ENCODE results near the gene KHDRBS2. TPM values are rescaled to one million over a fixed set of nuclear protein-coding genes. Genes with fewer than 3 reads are reported as not detected.

Gene KHDRBS2
- total RNA-seq, 1 experiment from 2014 or later = 1.2 TPM

- TF ChIP-seq STAT6 (CRISPR knock-in tag; conservative IDR thresholded peaks at IDR 0.05; ENCODE audit: low read depth) = no peak
Observed at GRCh38 chr6:62075869-62076268, 210.2 kb downstream of the KHDRBS2 start (continued).

DNA sequence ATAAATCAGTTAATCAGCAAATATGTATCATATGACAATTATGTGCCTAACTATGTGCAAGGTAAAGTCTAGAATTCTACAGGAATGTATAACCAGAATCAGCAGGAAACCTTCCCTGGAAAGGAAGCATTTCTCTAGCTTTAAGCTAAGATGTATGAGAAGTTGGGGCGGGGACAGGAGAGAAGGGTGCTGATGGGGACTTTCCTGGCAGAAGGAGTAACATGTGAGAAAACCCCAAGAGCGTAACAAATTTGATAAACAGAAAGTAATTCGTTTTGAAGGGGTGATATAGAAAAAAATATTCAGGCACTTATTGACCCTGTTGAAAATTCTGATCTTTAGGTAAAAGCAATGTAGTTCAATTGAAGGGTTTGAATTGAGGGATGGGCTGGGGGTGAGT, 226.1 kb downstream of the KHDRBS2 start:
- Mint-ChIP-seq H3K27ac (no peak overlapping the region), H3K4me1 (peaks cover 8% of the 10 kb centered on the region), H3K27me3 (ENCODE audit: low read depth) (no peaks in the 10 kb centered on the region), H3K9me3 (peaks cover 27% of the 10 kb centered on the region), H3K4me3 (no peak overlapping the region), H3K36me3 (peaks cover 7% of the 10 kb centered on the region)
- DNase-seq (ENCODE audit: low spot score) = no peak
- no peak for ATAC-seq
- CTCF ChIA-PET = no interaction called here
- POLR2A ChIA-PET = no interaction called here
- TF ChIP-seq, protein P1, sequence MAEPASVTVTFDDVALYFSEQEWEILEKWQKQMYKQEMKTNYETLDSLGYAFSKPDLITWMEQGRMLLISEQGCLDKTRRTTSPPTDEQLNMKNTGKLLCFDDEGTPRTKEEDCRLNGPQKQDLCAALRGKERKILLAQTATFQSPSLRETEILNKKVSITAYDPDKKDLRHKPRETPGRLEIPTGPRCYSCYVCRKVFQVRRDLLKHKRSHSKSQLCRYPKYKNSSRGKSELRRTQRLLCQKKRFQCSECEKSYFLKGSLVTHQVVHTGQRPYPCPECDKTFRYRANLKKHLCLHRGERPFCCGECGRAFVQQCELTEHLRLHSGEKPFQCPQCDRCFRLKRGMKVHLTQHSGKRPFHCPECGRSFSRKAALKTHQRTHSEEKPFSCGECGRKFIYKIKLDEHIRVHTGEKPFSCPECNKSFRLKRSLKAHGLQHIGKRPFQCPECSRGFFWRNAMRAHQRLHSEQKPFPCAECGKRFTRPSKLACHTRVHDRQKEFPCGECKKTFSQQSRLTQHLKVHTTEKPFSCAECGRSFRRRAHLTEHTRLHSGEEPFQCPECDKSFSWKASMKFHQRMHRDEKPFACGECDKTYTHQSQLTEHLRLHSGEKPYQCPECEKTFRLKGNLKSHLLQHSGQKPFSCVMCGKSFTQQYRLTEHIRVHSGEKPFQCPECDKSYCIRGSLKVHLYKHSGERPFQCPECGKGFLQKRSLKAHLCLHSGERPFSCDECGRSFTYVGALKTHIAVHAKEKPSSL (CRISPR knock-in tag; conservative IDR thresholded peaks at IDR 0.05) = no peak
- TF ChIP-seq ZNF138 (CRISPR knock-in tag; conservative IDR thresholded peaks at IDR 0.05) (no peak), ZNF263 (CRISPR knock-in tag; IDR thresholded peaks at IDR 0.05; ENCODE audit: low read depth) (no peak)

- TF ChIP-seq MYBL2 (CRISPR knock-in tag; IDR thresholded peaks at IDR 0.05) = no peak
- TF ChIP-seq, protein P2, sequence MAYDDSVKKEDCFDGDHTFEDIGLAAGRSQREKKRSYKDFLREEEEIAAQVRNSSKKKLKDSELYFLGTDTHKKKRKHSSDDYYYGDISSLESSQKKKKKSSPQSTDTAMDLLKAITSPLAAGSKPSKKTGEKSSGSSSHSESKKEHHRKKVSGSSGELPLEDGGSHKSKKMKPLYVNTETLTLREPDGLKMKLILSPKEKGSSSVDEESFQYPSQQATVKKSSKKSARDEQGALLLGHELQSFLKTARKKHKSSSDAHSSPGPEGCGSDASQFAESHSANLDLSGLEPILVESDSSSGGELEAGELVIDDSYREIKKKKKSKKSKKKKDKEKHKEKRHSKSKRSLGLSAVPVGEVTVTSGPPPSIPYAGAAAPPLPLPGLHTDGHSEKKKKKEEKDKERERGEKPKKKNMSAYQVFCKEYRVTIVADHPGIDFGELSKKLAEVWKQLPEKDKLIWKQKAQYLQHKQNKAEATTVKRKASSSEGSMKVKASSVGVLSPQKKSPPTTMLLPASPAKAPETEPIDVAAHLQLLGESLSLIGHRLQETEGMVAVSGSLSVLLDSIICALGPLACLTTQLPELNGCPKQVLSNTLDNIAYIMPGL (CRISPR knock-in tag; IDR thresholded peaks at IDR 0.05) = no peak
Observed at GRCh38 chr6:62057300-62057699, 228.7 kb downstream of the KHDRBS2 start.

DNA sequence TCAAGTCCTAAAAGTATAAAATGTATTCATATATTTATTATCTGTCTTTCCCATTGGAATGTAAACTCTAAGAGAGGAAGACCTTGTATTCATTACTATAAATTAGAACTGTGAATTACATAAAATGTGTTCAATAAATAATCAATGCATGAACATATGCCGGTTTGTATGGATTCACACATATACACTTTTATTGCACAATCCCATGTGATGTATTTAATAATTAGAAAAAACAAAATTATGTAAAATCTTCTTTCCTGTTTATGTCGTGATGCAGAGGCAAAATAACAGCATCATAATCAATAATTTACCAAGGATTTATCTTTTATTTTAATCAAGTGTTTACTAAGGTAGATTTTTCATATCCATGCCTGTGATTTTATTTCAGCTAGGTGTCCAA, 240.5 kb downstream of the KHDRBS2 start:
- Mint-ChIP-seq H3K27me3 (ENCODE audit: low read depth) (no peaks in the 10 kb centered on the region; the same call in 1 of the 2 replicates), H3K4me3 (no peak overlapping the region), H3K4me1 (no peaks in the 10 kb centered on the region), H3K9me3 (peaks cover 17% of the 10 kb centered on the region), H3K27ac (no peak overlapping the region), H3K36me3 (no peaks in the 10 kb centered on the region; the same call in none of the 2 replicates)
- DNase-seq (ENCODE audit: low spot score) (no peak), ATAC-seq (no peak)
- TF ChIP-seq FOXJ3 (CRISPR knock-in tag; IDR thresholded peaks at IDR 0.05; ENCODE audit: borderline replicate concordance) = no peak
- TF ChIP-seq SMAD3 (CRISPR knock-in tag; IDR thresholded peaks at IDR 0.05; ENCODE audit: borderline replicate concordance) = no peak
- TF ChIP-seq RELA (CRISPR knock-in tag; IDR thresholded peaks at IDR 0.05; ENCODE audit: borderline replicate concordance) = no peak
- TF ChIP-seq SOX15 (CRISPR knock-in tag; IDR thresholded peaks at IDR 0.05) = no peak
- TF ChIP-seq ELF4 (CRISPR knock-in tag; IDR thresholded peaks at IDR 0.05; ENCODE audit: low read depth) = no peak
- TF ChIP-seq, protein P3, sequence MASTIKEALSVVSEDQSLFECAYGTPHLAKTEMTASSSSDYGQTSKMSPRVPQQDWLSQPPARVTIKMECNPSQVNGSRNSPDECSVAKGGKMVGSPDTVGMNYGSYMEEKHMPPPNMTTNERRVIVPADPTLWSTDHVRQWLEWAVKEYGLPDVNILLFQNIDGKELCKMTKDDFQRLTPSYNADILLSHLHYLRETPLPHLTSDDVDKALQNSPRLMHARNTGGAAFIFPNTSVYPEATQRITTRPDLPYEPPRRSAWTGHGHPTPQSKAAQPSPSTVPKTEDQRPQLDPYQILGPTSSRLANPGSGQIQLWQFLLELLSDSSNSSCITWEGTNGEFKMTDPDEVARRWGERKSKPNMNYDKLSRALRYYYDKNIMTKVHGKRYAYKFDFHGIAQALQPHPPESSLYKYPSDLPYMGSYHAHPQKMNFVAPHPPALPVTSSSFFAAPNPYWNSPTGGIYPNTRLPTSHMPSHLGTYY (CRISPR knock-in tag; IDR thresholded peaks at IDR 0.05) = no peak
- no peak for TF ChIP-seq NR3C1 (CRISPR knock-in tag; conservative IDR thresholded peaks at IDR 0.05; ENCODE audit: low read depth)
- no peak for TF ChIP-seq TEAD4 (CRISPR knock-in tag; IDR thresholded peaks at IDR 0.05)
- TF ChIP-seq FOXP1 (CRISPR knock-in tag; IDR thresholded peaks at IDR 0.05; ENCODE audit: borderline replicate concordance) = no peak
- TF ChIP-seq, protein P4, sequence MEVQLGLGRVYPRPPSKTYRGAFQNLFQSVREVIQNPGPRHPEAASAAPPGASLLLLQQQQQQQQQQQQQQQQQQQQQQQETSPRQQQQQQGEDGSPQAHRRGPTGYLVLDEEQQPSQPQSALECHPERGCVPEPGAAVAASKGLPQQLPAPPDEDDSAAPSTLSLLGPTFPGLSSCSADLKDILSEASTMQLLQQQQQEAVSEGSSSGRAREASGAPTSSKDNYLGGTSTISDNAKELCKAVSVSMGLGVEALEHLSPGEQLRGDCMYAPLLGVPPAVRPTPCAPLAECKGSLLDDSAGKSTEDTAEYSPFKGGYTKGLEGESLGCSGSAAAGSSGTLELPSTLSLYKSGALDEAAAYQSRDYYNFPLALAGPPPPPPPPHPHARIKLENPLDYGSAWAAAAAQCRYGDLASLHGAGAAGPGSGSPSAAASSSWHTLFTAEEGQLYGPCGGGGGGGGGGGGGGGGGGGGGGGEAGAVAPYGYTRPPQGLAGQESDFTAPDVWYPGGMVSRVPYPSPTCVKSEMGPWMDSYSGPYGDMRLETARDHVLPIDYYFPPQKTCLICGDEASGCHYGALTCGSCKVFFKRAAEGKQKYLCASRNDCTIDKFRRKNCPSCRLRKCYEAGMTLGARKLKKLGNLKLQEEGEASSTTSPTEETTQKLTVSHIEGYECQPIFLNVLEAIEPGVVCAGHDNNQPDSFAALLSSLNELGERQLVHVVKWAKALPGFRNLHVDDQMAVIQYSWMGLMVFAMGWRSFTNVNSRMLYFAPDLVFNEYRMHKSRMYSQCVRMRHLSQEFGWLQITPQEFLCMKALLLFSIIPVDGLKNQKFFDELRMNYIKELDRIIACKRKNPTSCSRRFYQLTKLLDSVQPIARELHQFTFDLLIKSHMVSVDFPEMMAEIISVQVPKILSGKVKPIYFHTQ (CRISPR knock-in tag; IDR thresholded peaks at IDR 0.05) = no peak
- TF ChIP-seq HMGA2 (CRISPR knock-in tag; IDR thresholded peaks at IDR 0.05) = no peak
- no peak for TF ChIP-seq IRF2 (CRISPR knock-in tag; IDR thresholded peaks at IDR 0.05; ENCODE audit: borderline replicate concordance, low read depth)
- no peak for TF ChIP-seq MXD4 (CRISPR knock-in tag; IDR thresholded peaks at IDR 0.05; ENCODE audit: borderline replicate concordance)
- no peak for TF ChIP-seq ZBTB21 (CRISPR knock-in tag; IDR thresholded peaks at IDR 0.05; ENCODE audit: borderline replicate concordance)
- TF ChIP-seq GTF2I (CRISPR knock-in tag; conservative IDR thresholded peaks at IDR 0.05) = no peak
- ChIA-PET POLR2A (no interaction called here), CTCF (interaction anchor here (0.6 kb wide), 1 partner anchor 49 kb away, joined by 3 read pairs; no protein-coding TSS in a partner anchor)

More at GRCh38 chr6:62057300-62057699, 228.7 kb downstream of the KHDRBS2 start:
- H3K4me3 Mint-ChIP-seq = no peak overlapping the region
- peaks cover 7% of the 10 kb centered on the region for H3K36me3 Mint-ChIP-seq
- no peak for DNase-seq (ENCODE audit: low spot score)
- ATAC-seq = no peak
- no peak overlapping the region for H3K27ac Mint-ChIP-seq
- ChIA-PET CTCF (no interaction called here), POLR2A (no interaction called here)
- H3K4me1 Mint-ChIP-seq = peaks cover 8% of the 10 kb centered on the region
- no peaks in the 10 kb centered on the region for H3K27me3 Mint-ChIP-seq (ENCODE audit: low read depth)
- H3K9me3 Mint-ChIP-seq = peaks cover 36% of the 10 kb centered on the region
